ENCODE measurements around the gene TBXAS1.
A peak's percentile ranks its signal among the peaks of the same experiment; 100 is the strongest.

The TBXAS1 gene

DNA sequence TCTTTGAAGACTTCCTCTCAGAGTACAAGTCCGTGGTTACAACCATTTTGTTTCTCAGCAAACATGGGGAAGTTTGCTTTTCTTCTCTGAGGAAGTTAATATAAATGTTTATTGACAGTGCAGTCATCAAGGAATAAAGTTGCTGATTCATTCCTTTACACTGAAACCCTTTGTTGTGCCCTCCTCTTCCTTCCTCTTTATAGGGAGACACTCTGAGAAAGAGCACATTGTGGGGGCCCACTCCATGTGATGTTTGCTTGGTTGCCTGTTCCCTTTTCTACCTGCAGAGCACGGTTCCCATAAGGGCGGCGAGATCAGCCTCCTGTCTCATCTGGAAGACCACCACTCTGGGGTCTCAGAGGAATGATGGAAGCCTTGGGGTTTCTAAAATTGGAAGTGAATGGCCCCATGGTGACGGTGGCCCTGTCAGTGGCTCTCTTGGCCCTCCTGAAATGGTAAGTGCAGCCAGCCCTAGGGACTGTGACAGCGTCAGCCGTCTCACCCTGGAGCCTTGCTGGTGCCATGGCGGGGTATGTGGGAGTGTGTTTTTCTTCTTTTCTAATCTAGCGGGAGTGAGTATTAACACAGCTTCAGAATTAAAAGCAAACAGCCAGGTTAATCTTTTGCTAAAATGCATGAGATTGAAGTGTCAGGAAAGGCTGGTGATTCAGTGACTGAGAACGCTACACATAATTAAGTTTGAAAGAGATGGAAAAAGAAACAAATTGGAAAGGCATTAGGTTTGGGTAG is at the start of gene TBXAS1:
TBXAS1 (plus strand) TSS at position 240 of the 750 bp plus-strand sequence; CDS start at position 367, 127 bp downstream.
- peak; percentile 35 for DNase-seq

GRCh38 chr7:139782932-139783331 is 46.1 kb upstream of the TBXAS1 start:
- no peak for DNase-seq

- DNase-seq = no peak
These were observed 45.2 kb upstream of the TBXAS1 start for GRCh38 chr7:139783647-139784385.

DNA sequence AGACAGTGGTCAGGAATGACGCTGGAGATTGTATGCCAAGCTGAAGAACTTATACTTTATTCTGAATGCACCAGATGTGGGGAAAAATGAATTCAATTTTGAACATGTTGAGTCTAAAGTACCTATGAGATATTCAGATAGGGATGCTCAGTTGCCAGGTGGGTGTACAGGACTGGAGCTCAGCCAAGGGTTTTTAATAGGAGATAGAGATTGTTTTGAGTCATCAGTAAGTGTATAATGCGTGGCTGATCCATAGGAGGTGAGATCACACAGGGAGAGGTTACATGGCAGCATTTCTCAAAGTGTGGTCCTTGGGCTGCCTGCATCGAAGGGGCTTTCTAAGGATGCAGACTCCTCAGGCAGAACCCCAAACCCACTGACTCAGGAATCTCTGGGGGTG is 44.4 kb upstream of the TBXAS1 start:
- DNase-seq = no peak

- no peak for DNase-seq
These were observed 37.7 kb upstream of the TBXAS1 start for GRCh38 chr7:139791316-139791715.

DNA sequence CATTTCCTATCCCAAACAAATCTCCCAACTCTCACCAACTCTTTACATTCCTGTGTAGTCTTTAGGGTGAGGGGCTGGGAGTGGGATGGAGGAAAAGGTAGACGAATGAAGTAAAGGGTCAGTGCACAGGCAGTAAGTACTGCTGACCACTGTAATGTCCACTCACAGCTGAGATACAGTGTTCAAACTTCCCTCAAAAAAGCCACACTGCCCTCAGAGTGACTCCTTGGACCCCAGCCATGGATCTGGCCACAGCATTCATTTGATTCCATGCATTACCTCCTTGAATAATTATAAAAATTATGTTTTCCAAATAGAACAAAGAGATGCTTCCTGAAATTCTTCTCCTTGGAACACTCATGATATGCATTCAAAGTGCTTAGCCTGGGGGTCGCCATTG is 31.5 kb upstream of the TBXAS1 start:
- no peak for DNase-seq

- DNase-seq = no peak
These were observed 30.8 kb upstream of the TBXAS1 start for GRCh38 chr7:139798221-139798620.

DNA sequence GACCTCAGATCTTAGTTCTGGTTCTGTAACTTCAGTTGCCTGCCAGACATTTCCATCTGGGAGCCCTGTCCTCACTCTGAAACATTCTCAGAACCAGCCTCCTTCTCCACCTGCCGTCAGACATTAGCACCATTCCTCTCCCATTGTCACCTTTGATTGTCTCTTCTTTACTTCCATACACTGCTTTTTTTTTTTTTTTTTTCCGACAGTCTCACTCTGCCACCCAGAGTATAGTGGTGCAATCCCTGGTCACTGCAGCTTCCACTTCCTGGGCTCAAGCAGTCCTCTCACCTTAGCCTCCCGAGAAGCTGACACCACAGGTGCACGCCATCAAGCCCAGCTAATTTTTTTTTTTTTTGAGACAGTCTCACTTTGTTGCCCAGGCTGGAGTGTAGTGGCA is 30.2 kb upstream of the TBXAS1 start:
- no peak for DNase-seq

GRCh38 chr7:139799586-139799985 is 29.5 kb upstream of the TBXAS1 start:
- DNase-seq = no peak

GRCh38 chr7:139804571-139804970 is 24.5 kb upstream of the TBXAS1 start:
- DNase-seq = no peak

DNA sequence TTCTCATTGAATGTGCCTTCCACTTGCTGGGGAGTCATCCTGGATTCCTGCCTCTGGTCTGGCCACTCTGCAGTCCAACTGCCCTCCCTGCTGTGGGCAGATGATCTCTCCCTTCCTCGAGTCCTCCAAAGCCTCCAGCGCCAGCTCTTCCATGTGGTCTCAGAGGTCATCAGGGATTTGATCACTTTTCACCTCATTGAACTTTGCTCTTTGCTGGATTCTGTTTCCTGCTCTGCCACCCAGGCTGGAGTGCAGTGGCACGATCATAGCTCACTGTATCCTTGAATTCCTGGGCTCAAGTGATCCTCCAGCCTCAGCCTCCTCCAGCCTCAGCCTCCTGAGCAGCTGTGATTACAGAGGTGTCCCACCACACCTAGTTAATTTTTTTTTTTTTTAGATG is 22.1 kb upstream of the TBXAS1 start:
- no peak for DNase-seq

DNA sequence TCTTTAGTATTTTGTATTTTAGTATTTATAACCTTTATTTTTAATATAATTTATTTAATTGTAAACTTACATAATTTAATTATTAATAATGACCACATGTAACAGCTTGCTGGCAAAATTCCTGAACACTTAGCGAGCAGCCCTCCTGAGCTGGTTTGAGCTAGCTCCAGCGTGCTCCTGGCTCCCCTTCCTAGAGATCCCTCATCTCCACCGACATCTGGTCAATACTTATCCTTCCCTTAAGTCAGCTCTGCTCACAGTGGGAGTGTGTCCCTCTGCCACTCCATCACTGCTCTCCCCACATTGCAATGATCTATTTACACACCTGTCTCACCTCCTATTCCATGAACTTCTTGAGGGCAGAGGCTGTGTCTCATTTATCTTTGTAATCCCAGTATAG is 20.6 kb upstream of the TBXAS1 start:
- no peak for DNase-seq

GRCh38 chr7:139808846-139809442 is 20.1 kb upstream of the TBXAS1 start:
- DNase-seq = no peak

GRCh38 chr7:139811066-139811465 is 18.0 kb upstream of the TBXAS1 start:
- DNase-seq = no peak

GRCh38 chr7:139813151-139813550 is 15.9 kb upstream of the TBXAS1 start:
- no peak for DNase-seq

GRCh38 chr7:139813689-139814088 is 15.4 kb upstream of the TBXAS1 start:
- DNase-seq = no peak

DNA sequence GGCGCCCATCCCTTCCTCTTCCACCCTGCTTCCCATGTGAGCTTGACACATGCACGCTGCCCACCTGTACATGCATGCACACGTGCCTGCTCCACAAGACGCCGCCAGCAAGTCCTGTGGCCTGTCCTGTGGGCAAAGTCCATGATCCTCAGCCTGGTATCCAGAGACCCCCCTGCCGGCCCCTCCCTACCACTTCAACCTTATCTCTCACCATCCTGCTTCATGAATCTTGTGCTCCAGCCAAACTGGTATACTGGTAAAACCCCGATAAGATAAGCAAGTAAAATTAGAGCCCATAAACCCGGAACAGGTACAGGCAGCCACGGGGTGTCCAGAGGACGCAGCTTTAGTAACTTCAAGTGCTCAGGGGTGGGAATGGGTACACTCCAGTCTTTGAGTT is 11.8 kb upstream of the TBXAS1 start:
- DNase-seq = no peak

DNA sequence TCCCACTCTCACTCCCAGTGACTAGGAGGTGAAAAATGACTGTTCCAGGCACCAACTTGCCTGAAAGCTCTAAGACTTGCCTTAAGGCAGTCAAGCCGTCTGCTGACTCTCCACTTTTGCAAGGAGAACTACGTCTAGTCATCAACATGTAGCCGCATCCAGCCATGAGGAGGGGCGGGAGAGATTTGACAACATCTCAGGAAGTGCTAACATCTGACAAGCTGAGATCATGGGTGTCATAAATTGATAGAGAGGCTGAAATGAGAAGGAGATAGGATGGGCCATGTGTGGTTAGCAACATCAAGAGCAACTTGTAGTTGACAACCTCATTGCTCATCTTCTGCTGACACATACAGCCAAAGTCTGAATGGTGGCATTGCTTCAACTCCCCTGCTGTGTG is 9.0 kb upstream of the TBXAS1 start:
- no peak for DNase-seq

GRCh38 chr7:139821349-139822105 is 7.5 kb upstream of the TBXAS1 start:
- no peak for DNase-seq

DNA sequence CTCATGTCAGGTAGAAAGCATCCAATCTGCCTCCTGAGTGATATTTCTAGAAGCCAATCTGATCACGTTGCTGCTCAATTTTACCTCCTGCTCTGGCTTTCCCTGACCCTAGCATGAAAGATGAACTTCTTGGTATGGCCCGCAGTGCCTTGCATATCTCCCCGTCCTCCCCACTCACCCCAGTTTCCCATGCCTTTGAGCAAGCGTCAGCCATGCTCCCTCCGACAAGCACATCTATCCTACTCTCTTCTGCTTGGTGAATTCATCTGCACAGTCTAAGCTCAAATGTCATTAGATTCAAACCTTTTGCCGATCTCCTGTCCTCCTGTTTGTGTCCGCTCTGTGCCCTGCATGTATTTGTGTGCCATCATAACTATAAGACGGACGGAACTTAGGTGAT is 6.2 kb upstream of the TBXAS1 start:
- DNase-seq = no peak

DNA sequence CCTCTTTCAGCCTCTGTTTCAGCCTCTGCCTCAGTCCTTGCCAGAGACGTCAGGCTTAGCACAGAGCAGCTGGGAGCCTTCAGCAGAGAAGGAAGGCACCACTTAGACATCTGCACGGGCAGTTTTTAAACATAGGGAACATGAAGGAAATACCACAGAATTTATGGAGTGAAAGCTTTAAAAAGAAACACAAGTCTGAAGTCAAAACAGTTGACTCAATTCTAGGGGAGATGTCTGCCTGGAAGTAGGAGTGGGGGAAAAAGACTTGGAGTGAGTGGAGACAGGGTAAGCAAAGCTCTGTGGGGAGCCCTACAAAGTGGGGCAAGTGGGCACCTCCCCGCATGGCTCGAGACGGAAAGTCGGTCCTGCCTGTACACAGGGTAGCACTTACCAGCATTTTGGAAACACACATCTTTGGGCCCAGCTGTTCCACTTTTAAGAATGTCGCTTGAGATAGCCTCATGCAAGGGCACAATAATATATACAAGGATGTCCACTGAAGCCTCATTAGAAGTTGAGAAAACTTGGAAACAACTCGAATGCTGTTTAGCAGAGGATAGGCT is 5.0 kb upstream of the TBXAS1 start:
- DNase-seq = no peak

DNA sequence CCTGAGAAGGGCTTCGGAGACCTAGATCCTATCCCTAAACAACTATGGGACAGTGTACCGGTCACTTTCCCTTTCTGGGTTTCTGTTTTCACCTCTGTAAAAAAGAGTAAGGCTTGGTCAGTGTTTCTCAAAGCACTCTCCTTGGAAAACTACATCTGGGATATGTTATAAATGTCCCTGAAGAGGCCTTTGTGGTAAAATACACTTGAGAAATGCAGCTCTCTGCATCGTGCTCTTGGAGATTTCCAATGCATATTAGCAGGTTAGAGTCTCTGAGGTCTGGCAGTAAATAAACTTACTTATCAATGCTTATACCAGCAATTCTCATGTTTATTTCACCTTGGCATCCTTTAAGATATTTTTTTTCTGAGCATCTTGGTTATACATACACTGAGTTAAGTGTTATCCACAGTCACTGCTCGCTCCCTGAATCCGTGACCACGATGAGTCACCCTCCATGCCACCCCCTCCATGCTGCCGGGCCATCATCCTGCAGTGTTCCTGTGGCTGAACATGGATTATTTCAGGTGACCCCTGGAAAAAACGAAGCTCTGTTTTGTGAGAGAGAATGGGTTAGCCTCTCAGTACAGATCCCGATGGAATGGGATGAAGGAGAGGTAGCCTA is 3.3 kb upstream of the TBXAS1 start:
- no peak for DNase-seq

DNA sequence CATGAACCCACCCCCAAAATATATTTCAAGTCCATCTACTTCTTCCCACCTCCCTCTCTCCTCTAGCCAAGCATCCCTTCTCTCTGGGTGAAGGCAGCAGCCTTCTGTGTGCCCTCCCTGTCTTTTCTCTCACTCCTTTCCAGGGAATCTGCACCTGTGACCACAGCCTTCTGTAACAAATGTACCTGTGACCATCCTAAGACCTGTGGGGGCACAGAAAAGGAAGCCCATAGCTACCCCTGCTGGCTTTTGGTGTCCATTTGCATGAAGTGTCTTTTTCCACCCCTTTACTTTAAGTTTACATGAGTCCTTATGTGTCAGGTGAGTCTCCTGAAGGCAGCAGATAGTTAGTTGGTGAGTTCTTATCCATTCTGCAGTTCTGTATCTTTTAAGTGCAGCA is 2.0 kb upstream of the TBXAS1 start:
- DNase-seq = no peak
